GM18861 (cell line): ENCODE measurements around the gene ATN1.

Experiments used
- ATAC-seq: cut with Tn5 transposase; IDR thresholded peaks from one replicate; pipeline ENCODE4 v1.9.1; 2021; ENCODE audit not compliant: unreplicated experiment

Gene ATN1

DNA sequence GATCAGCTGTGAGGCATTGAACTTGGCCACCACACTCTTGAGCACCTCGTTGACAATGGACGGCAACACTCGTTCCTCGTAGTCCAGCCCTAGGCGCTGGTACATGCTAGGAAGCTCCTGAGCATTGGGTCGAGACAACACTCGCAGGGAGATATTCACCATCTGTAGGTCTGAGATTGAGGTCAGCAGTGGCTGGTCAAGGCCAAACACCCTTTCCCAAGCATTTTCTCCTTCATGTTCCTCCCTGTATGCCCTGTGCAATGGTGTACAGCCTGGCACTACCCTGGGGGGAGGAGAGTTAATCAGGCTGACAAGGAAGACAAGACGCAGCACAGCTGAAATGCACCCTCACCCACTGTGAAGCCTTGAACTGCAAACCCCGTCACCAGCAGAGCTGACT, 40.7 kb downstream of the ATN1 start:
- no peak for ATAC-seq

DNA sequence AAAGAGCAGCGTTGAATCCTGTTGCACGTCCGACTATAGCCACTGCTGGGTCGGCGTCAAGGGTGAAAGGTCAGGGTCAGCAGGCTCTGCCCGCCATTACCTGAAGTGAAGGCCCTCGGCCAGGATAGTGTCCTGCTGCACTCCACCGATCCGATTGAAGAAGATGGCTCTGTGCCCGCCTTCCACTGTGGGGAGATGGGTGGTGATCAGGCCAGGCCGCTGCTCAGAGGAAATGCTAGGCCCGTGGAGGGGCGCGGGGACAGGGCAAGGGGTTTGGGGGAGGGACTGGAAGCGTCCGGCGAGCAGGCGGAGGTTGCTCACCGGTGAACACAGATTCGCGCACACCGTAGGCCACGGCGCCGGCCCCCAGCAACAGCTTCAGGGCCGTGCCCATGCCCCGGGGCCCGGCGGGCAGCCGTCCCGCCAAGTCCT, 42.4 kb downstream of the ATN1 start:
- ATAC-seq: peak; percentile 28

- ATAC-seq: no peak
These were observed 46.4 kb downstream of the ATN1 start for GRCh38 chr12:6974180-6974579.

DNA sequence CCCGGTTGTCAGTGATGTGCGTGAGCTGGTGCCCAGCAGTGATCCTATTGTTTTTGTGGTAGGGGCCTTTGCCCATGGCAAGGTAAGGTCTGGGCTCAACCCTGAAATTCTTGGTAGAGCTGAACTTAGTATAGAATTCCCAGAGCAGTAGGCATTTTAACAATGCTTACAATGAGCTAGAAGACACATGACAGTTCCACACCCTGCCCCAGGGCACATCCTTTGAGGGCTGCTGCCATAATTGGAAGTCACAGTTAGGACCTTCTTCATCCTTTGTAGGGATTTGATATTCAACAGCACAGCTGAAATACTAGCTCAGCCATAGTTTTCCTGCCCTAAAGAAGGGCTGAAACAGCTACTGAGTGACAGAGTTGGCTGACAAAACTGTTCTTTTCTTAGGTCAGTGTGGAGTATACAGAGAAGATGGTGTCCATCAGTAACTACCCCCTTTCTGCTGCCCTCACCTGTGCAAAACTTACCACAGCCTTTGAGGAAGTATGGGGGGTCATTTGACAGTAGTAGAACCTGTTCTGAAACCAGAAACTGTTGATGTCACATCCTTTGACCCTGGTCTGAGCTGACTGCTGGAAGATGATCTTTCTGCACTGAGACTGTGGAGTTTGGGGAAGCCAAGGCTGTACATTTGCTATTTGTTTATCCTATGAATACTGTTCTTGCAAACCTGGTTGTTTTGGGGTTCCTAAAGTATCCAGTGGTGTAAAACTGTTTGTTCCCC, 47.7 kb downstream of the ATN1 start:
- no peak for ATAC-seq

DNA sequence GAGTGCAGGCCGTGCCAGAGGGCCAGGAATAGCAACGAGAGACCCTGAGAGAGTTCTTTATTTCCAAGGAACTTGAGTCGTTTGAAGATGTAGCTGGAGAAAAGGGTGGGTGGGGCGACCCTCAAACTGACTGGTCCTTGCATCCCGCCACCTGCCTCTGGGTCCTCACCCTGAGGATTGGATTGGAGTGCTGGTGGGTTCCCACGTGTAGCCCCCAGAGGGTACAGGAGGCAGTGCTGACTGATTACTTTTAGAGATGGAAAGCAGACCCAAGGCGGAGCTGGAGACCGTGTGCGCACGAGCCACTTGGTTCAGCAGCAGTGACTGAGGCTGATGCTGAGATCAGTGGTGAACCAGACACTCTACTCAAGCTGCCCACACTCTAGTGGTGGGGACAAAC, 49.9 kb downstream of the ATN1 start:
- no peak for ATAC-seq

DNA sequence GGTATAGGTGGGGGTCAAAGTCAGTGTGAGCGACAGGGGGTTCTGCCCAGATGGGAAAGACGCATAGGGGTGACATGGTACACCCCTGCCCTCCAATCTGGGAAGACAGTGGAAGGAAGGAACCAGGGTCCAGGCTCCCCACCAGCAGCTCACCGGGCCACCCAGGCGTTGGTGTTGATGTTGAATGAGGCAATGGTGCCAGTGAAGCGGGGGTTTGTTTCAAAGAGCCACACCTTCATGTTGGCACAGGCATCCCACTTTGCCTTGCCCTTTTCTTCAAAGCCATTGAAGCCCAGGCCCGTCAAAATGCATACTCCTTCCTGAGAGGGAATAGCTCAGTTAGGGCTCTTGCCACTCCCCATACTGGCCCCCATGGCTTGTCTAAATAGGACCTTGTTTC, 50.4 kb downstream of the ATN1 start:
- no peak for ATAC-seq

- ATAC-seq: no peak
These were observed 50.9 kb downstream of the ATN1 start for GRCh38 chr12:6978611-6979011.

- ATAC-seq: no peak
These were observed 51.3 kb downstream of the ATN1 start for GRCh38 chr12:6979021-6979420.

DNA sequence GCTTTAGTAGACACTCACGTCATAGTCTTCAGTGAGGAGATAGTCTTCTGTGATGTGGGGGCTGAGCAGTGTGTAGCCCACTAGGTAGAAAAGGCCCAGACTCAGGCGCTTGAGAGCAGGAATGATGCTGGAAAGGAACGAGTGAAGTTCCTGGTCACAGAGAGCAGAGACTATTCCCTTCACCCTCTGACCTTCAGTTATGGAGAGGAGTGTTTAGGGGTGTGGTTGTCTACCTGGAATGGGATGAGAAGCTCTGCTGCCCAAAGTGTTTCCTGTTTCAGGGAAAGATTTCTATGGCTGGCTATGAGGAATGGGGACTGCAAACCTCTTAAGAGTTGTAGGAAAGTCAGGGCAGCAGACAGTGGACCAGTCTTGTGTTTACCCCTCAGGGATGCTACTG, 51.7 kb downstream of the ATN1 start:
- no peak for ATAC-seq

- ATAC-seq: no peak
These were observed 52.3 kb downstream of the ATN1 start for GRCh38 chr12:6980075-6980474.

- ATAC-seq: no peak
These were observed 53.0 kb downstream of the ATN1 start for GRCh38 chr12:6980740-6981139.

GRCh38 chr12:6981152-6982052, 53.6 kb downstream of the ATN1 start:
- ATAC-seq: no peak

DNA sequence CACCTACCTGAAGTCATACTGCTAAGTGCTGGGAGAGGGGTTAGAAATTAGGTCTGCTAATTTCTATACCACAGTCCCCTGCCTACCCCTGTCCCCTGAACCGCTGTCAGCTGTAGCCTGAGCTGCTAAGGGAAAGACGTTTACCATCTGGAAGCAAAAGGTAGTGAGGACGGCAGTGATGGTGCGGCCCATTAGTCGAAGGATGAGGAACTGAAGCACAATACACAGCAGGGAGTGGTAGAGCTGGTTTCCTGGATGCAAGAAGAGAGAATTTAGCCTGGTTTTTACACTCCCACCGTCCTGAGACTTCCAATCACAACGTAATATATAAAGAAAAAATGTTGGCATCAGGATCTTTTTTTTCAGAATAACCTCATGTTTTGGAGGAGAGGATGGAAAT, 54.8 kb downstream of the ATN1 start:
- no peak for ATAC-seq

GRCh38 chr12:6987956-6988553, 60.3 kb downstream of the ATN1 start:
- ATAC-seq: no peak
